H9 (cell line): ENCODE results near the gene AFAP1L1. TPM values are rescaled to one million over a fixed set of nuclear protein-coding genes. Genes with fewer than 3 reads are reported as not detected.

Experiments used
- DNase-seq: peaks from one replicate; pipeline ENCODE4 v3.0.0-alpha.2; 2017
- H2AFZ ChIP-seq: one replicate; pipeline ENCODE4 v1.6.1; 2013; ENCODE audit warnings: mild to moderate bottlenecking, low read length, control low read depth, moderate library complexity
- H2AK5ac ChIP-seq: 2 replicates; pipeline ENCODE4 v1.6.1; 2013; ENCODE audit warnings: low read length, control low read depth, mixed read lengths; ENCODE audit not compliant: insufficient read length
- H2BK120ac ChIP-seq: one replicate; pipeline ENCODE4 v1.6.1; 2013; ENCODE audit warnings: low read depth, mild to moderate bottlenecking, low read length, control low read depth, inconsistent platforms; ENCODE audit not compliant: poor library complexity, severe bottlenecking
- H2BK12ac ChIP-seq: 2 replicates; pipeline ENCODE4 v1.6.1; 2013; ENCODE audit warnings: low read length, control low read depth, mixed read lengths, low read depth; ENCODE audit not compliant: insufficient read length
- H2BK15ac ChIP-seq: 2 replicates; pipeline ENCODE4 v1.6.1; 2013; ENCODE audit warnings: low read depth, low read length, control low read depth
- H2BK20ac ChIP-seq: one replicate; pipeline ENCODE4 v1.6.1; 2013; ENCODE audit warnings: low read depth, mild to moderate bottlenecking, low read length, control low read depth, inconsistent platforms; ENCODE audit not compliant: poor library complexity, severe bottlenecking
- H2BK5ac ChIP-seq: 2 replicates; pipeline ENCODE4 v1.6.1; 2013; ENCODE audit warnings: low read length, control low read depth, mixed read lengths; ENCODE audit not compliant: insufficient read length
- H3K14ac ChIP-seq: 2 replicates; pipeline ENCODE4 v1.6.1; 2013; ENCODE audit warnings: low read length, control low read depth; ENCODE audit not compliant: insufficient read depth
- H3K18ac ChIP-seq: 2 replicates; pipeline ENCODE4 v1.6.1; 2013; ENCODE audit warnings: low read depth, mild to moderate bottlenecking, mixed read lengths, low read length, control low read depth; ENCODE audit not compliant: insufficient read length
- H3K23ac ChIP-seq: 2 replicates; pipeline ENCODE4 v1.6.1; 2013; ENCODE audit warnings: low read length, control low read depth, mixed read lengths, low read depth; ENCODE audit not compliant: insufficient read length
- H3K23me2 ChIP-seq: 2 replicates; pipeline ENCODE4 v1.6.1; 2013; ENCODE audit warnings: low read depth, mild to moderate bottlenecking, mixed read lengths, low read length, control low read depth; ENCODE audit not compliant: insufficient read length, poor library complexity, severe bottlenecking
- H3K27ac ChIP-seq: 2 replicates; pipeline ENCODE4 v1.5.1; 2013; ENCODE audit warnings: low read length, control low read depth, mixed read lengths, low read depth; ENCODE audit not compliant: insufficient read length
- H3K27me3 ChIP-seq: 2 replicates; pipeline ENCODE4 v1.6.1; 2013; ENCODE audit warnings: low read length, control low read depth, inconsistent platforms; ENCODE audit not compliant: insufficient read depth
- H3K4ac ChIP-seq: 2 replicates; pipeline ENCODE4 v1.6.1; 2013; ENCODE audit warnings: low read depth, mild to moderate bottlenecking, control low read depth, inconsistent platforms, low read length, moderate library complexity
- H3K4me1 ChIP-seq: 2 replicates; pipeline ENCODE4 v1.6.1; 2013; ENCODE audit warnings: low read length, control low read depth, inconsistent platforms; ENCODE audit not compliant: insufficient read depth
- H3K4me2 ChIP-seq: 2 replicates; pipeline ENCODE4 v1.6.1; 2013; ENCODE audit warnings: low read length, control low read depth, mixed read lengths; ENCODE audit not compliant: insufficient read length, insufficient read depth
- H3K56ac ChIP-seq: 2 replicates; pipeline ENCODE4 v1.6.1; 2013; ENCODE audit warnings: low read depth, mild to moderate bottlenecking, mixed read lengths, low read length, control low read depth; ENCODE audit not compliant: insufficient read length
- H3K79me1 ChIP-seq: 2 replicates; pipeline ENCODE4 v1.6.1; 2013; ENCODE audit warnings: low read depth, mild to moderate bottlenecking, moderate library complexity, low read length, control low read depth, inconsistent platforms; ENCODE audit not compliant: insufficient read depth, poor library complexity, severe bottlenecking
- H3K79me2 ChIP-seq: 2 replicates; pipeline ENCODE4 v1.6.1; 2013; ENCODE audit warnings: low read length, control low read depth, inconsistent platforms; ENCODE audit not compliant: insufficient read depth
- H3K9ac ChIP-seq: 2 replicates; pipeline ENCODE4 v1.6.1; 2013; ENCODE audit warnings: low read length, control low read depth, mixed read lengths; ENCODE audit not compliant: insufficient read length; ENCODE audit errors: extremely low read depth
- H3K9me3 ChIP-seq: one replicate; pipeline ENCODE4 v1.6.1; 2013; ENCODE audit warnings: low read depth, low read length, inconsistent platforms; ENCODE audit not compliant: control insufficient read depth
- H3T11ph ChIP-seq: one replicate; pipeline ENCODE4 v1.6.1; 2013; ENCODE audit warnings: mild to moderate bottlenecking, low read length, control low read depth, inconsistent platforms
- H4K20me1 ChIP-seq: one replicate; pipeline ENCODE4 v1.6.1; 2013; ENCODE audit not compliant: control insufficient read depth, insufficient read length, insufficient read depth
- H4K5ac ChIP-seq: 2 replicates; pipeline ENCODE4 v1.6.1; 2013; ENCODE audit warnings: low read depth, mild to moderate bottlenecking, mixed read lengths, low read length, control low read depth; ENCODE audit not compliant: insufficient read length
- H4K8ac ChIP-seq: replicated peaks from 2 replicates; pipeline ENCODE4 v1.6.1; 2013; ENCODE audit warnings: low read length, control low read depth, mixed read lengths, low read depth; ENCODE audit not compliant: insufficient read length
- H4K91ac ChIP-seq: 2 replicates; pipeline ENCODE4 v1.6.1; 2013; ENCODE audit warnings: low read depth, mild to moderate bottlenecking, moderate library complexity, mixed read lengths, low read length, control low read depth; ENCODE audit not compliant: insufficient read length
- H3K27ac Mint-ChIP-seq, 3 experiments: 2 replicates in 2 of 3; 3 replicates in 1 of 3; pipeline ENCODE4 v1.8.0; 2020 to 2021; ENCODE audit warnings: mixed read lengths in 3 of 3, mild to moderate bottlenecking in 1 of 3, moderate library complexity in 1 of 3
- H3K27me3 Mint-ChIP-seq: 2 replicates; pipeline ENCODE4 v1.8.0; 2021; ENCODE audit warnings: low read depth, mild to moderate bottlenecking, moderate library complexity, mixed read lengths
- H3K36me3 Mint-ChIP-seq, 3 experiments: 2 replicates in 2 of 3; 3 replicates in 1 of 3; pipeline ENCODE4 v1.8.0; 2020 to 2021; ENCODE audit warnings: low read depth in 3 of 3, mixed read lengths in 3 of 3; ENCODE audit not compliant: insufficient read depth in 1 of 3
- H3K4me1 Mint-ChIP-seq, 2 experiments: 2 replicates each; pipeline ENCODE4 v1.8.0; 2020; ENCODE audit warnings: mixed read lengths in 2 of 2
- H3K4me3 Mint-ChIP-seq, 2 experiments: 2 replicates in 1 of 2; 3 replicates in 1 of 2; pipeline ENCODE4 v1.8.0; 2020 to 2021; ENCODE audit warnings: mild to moderate bottlenecking in 2 of 2, mixed read lengths in 2 of 2, moderate library complexity in 1 of 2
- H3K9me3 Mint-ChIP-seq, 2 experiments: 2 replicates in 1 of 2; 3 replicates in 1 of 2; pipeline ENCODE4 v1.8.0; 2020; ENCODE audit warnings: mild to moderate bottlenecking in 2 of 2, mixed read lengths in 2 of 2, moderate library complexity in 1 of 2
- CTCF ChIP-seq: fragments of 200-600 bp; sonication (generic); conservative IDR thresholded peaks from 3 replicates; pipeline ENCODE4 v1.8.0; 2021; ENCODE audit warnings: antibody characterized with exemption, mild to moderate bottlenecking
- WGBS: extraction: QIAGEN DNeasy Blood & Tissue Kit; methylation state at CpG from one replicate; pipeline ENCODE4 v1.1.7; 2013; ENCODE audit warnings: missing lambda C conversion rate, low lambda C conversion rate, mixed read lengths; ENCODE audit not compliant: insufficient read length; ENCODE audit errors: extremely low coverage; 5-methylcytosine and 5-hydroxymethylcytosine counted together
- total RNA-seq: library from RNA; stranded (reverse); gene quantifications from 2 replicates; pipeline ENCODE4 v1.2.1, GENCODE V29; 2021

AFAP1L1 gene
- total RNA-seq, 1 experiment from 2014 or later = 1.8 TPM

DNA sequence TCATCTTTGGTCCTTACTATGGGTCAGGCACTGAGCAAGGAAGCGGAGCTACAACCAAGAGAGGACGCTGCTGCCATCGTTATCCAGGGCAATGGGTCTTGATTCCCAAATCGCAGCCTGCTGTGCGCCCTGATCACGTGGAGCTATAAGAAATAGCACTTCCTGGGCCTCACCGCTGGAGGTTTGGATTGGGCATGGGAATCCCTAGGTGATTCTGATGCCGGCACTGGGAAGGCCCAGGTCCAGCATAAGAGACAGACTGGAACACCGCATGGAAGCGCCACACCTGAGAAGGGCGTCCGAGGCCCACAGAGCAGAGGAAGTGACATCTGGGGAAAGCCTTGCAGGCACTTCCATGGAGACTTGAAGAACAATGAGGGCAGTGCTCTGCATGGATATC is 104.4 kb downstream of the AFAP1L1 start:
- Histone ChIP-seq H3K4ac (no peak overlapping the region), H3K23me2 (no peaks in the 10 kb centered on the region), H3K27me3 (no peaks in the 10 kb centered on the region; the same call in 1 of the 2 replicates), H3K4me2 (no peak overlapping the region), H2BK12ac (no peak overlapping the region), H2AFZ (no peak overlapping the region), H4K8ac (no peak overlapping the region), H3T11ph (no peak overlapping the region), H3K14ac (no peak overlapping the region), H3K4me1 (no peaks in the 10 kb centered on the region), H3K79me1 (no peaks in the 10 kb centered on the region), H3K18ac (no peak overlapping the region), H3K27ac (no peak overlapping the region), H3K9ac (no peak overlapping the region), H4K5ac (no peak overlapping the region), H2BK5ac (no peak overlapping the region), H3K9me3 (no peaks in the 10 kb centered on the region), H2BK20ac (no peak overlapping the region), H3K79me2 (no peaks in the 10 kb centered on the region), H3K23ac (no peak overlapping the region), H4K20me1 (no peaks in the 10 kb centered on the region), H4K91ac (no peak overlapping the region), H2AK5ac (no peak overlapping the region), H3K56ac (no peak overlapping the region), H2BK15ac (no peak overlapping the region), H2BK120ac (no peak overlapping the region)
- Mint-ChIP-seq H3K36me3 (no peaks in the 10 kb centered on the region), H3K9me3 (no peaks in the 10 kb centered on the region; a peak in 1 of 5 replicates), H3K4me3 (no peak overlapping the region), H3K27ac (no peak overlapping the region; a peak in 1 of 7 replicates), H3K27me3 (no peaks in the 10 kb centered on the region), H3K4me1 (peaks cover 23 to 24% of the 10 kb centered on the region in 2 experiments)
- TF ChIP-seq CTCF = no peak
- no peak for DNase-seq
- no CpG with 5 or more reads among the region's 12 CpGs for WGBS
